Stimulated activated CD8-positive, alpha-beta memory T cell treated with anti-CD3 and anti-CD28 coated beads, Interleukin-4, amount 100 ng/mL, for 24 hours (primary cell): ENCODE results near the gene ZCCHC7.

Source experiments
- DNase-seq: peaks from one replicate; pipeline ENCODE4 v3.0.0-alpha.2; 2020; ENCODE audit warnings: low read depth

Gene ZCCHC7

DNA sequence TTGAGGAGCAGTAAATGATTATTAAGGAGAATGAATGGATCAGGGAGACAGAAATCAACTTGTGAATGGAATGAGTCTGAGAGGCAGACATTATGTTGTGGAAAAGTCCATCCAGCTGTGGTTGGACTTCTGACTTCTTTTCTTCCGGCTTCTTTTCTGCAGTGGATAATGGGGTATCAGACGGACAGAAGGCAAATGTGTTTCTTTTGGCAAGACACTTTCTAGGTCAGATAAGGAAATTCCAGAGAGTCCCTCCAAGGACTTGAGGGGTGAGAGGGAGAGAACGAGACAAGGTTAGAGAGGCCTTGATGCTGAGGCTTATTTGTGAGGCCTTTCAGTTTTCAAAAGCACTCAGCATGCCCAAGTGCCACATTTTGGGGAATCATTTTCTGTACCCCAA, 285.0 kb downstream of the ZCCHC7 start:
- no peak for DNase-seq

DNA sequence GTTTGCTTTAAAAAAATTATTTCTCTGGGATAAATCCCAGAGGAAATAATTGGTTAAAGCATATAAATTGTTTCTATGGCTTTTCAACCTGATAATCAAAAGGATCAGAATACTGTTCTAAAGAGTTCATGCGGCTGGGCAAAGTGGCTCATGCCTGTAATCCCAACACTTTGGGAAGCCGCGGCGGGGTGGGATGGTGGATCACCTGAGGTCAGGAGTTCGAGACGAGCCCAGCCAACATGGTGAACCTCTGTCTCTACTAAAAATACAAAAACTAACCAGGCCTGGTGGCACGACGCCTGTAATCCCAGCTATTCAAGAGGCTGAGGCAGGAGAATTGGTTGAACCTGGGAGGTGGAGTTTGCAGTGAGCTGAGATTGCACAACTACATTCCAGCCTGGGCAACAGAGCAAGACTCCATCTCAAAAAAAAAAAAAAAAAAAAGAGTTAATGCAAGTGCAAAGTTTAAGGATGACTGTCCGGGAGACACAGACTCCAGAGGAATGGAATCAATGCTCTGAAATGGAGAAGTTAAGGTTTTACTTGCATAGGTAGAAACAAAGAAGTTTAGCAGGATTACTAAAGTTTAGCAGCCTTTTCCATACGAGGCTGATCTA, 285.5 kb downstream of the ZCCHC7 start:
- DNase-seq, result no peak

DNA sequence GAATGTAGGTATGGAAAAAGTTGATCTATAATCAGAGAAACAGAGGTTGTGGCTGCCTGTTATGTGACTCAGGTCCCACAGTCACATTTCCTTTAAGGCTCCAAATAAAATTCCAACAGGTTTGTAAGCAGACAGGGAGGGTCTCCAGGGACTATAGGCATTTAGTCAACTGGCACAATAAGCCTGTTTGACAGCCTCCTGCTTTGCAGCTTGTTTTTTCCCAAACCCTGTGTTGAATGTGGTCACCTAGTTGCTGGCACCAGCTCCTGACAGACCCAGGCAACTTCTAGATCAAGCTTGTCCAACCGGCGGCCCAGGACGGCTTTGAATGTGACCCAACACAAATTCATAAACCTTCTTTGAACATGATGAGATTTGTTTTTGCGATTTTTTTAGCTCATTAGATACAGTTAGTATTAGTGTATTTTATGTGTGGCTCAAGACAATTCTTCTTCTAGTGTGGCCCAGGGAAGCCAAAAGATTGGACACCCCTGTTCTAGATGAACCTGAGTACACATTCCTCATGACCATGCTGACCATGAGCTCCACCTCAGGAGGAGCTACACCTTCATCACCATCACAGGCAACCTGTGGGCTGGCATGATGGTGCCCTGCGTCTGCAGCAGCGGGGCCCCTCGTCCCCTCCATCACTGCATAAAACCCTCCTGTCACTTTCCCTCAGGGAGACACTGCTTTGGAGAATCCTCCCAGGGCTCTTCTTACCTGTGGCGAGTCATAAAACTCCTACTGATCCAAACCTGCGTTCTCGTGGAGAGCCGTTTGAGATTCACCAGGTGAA, 286.4 kb downstream of the ZCCHC7 start:
- no peak for DNase-seq

DNA sequence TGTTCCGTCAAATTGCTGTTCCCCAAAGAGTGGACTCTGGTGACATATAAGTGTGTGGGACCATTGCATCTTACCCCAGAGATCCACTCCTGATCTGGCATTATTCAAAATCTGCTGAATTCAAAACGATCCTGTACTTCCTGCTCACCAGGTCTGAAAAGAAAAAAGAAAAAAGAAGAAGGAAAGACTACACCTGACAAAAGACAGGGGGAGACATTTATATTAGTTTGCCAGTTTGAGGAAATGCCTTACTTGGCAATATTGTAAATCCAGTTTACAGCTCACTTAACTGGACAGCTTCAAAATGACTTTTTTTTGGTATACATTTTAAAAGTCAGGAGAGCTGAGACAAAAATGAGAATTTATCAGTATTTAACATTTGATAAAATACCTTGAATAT, 287.1 kb downstream of the ZCCHC7 start:
- no peak for DNase-seq
